Measurements from ENCODE around the gene RPA3. TPM values are rescaled to one million over a fixed set of nuclear protein-coding genes. Genes with fewer than 3 reads are reported as not detected.

RPA3 gene
- total RNA-seq, 1 experiment from 2014 or later = 108 TPM

DNA sequence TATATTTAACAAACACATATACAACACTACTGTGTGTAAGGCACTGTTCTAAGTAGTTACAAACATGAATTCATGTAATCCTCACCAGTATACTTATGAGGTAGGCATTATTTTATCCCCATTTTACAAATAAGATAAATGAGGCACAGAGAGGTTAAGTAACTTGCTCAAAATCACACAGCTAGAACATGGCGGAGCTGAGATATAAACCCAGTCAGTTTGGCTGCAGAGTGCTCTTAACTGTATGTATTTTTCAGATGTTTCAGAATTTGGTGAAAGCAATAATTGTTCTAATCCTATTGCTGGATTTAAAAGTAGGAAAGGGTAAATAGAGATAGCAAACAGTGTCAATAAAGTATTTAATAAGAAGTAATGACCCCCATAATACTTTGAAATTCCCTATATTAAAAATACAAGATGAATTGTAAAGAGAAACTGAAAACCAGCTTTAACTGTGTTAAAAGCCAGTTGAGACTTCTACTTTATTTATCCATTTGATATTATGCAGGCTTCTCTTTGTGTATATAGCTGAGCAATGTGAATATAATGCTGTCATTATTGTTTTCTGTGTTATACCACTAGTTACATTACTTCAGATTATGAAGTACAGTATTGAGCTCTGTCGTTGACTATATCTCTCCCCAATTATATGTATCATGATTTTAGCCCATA lies 32.3 kb upstream of the RPA3 start:
- Histone ChIP-seq H3K27ac (ENCODE audit: insufficient read length, low read depth, low read length) (no peak overlapping the region), H3K56ac (ENCODE audit: insufficient read length, low read depth, low read length) (no peak overlapping the region), H4K91ac (ENCODE audit: insufficient read length, low read depth, low read length) (no peak overlapping the region), H4K20me1 (ENCODE audit: control insufficient read depth, insufficient read depth, insufficient read length) (no peaks in the 10 kb centered on the region), H3K14ac (ENCODE audit: insufficient read depth, low read length) (no peak overlapping the region), H2BK20ac (ENCODE audit: low read depth, low read length, poor library complexity, severe bottlenecking) (no peak overlapping the region), H3K27me3 (ENCODE audit: insufficient read depth, low read length) (no peaks in the 10 kb centered on the region), H3K4ac (ENCODE audit: low read depth, low read length) (no peak overlapping the region), H2BK15ac (ENCODE audit: low read depth, low read length) (no peak overlapping the region), H3K79me2 (ENCODE audit: insufficient read depth, low read length) (no peaks in the 10 kb centered on the region), H2BK12ac (ENCODE audit: insufficient read length, low read depth, low read length) (no peak overlapping the region), H3K9me3 (ENCODE audit: control insufficient read depth, low read depth, low read length) (no peaks in the 10 kb centered on the region), H3K79me1 (ENCODE audit: insufficient read depth, low read depth, low read length, poor library complexity, severe bottlenecking) (no peaks in the 10 kb centered on the region), H2AFZ (ENCODE audit: low read length) (no peak overlapping the region), H2BK120ac (ENCODE audit: low read depth, low read length, poor library complexity, severe bottlenecking) (no peak overlapping the region), H2BK5ac (ENCODE audit: insufficient read length, low read length) (no peak overlapping the region), H3K4me2 (ENCODE audit: insufficient read depth, insufficient read length, low read length) (no peak overlapping the region), H4K5ac (ENCODE audit: insufficient read length, low read depth, low read length) (no peak overlapping the region), H3T11ph (ENCODE audit: low read length) (no peak overlapping the region), H3K9ac (ENCODE audit: extremely low read depth, insufficient read length, low read length) (no peak overlapping the region), H3K18ac (ENCODE audit: insufficient read length, low read depth, low read length) (no peak overlapping the region), H2AK5ac (ENCODE audit: insufficient read length, low read length) (no peak overlapping the region), H4K8ac (replicated peaks; ENCODE audit: insufficient read length, low read depth, low read length) (no peak overlapping the region), H3K23ac (ENCODE audit: insufficient read length, low read depth, low read length) (no peak overlapping the region), H3K23me2 (ENCODE audit: insufficient read length, low read depth, low read length, poor library complexity, severe bottlenecking) (no peaks in the 10 kb centered on the region), H3K4me1 (ENCODE audit: insufficient read depth, low read length) (no peaks in the 10 kb centered on the region)
- Mint-ChIP-seq H3K4me3 (no peak overlapping the region), H3K9me3 (no peaks in the 10 kb centered on the region), H3K27ac (no peak overlapping the region), H3K36me3 (ENCODE audit: insufficient read depth in 1 of 3, low read depth in 3 of 3) (no peaks in the 10 kb centered on the region), H3K4me1 (peaks cover 0 to 3% of the 10 kb centered on the region in 2 experiments; a peak in 1 of 4 replicates), H3K27me3 (ENCODE audit: low read depth) (no peaks in the 10 kb centered on the region)
- WGBS (ENCODE audit: extremely low coverage, insufficient read length, low lambda C conversion rate) = no CpG with 5 or more reads among the region's 2 CpGs
- no peak for DNase-seq
- no peak for TF ChIP-seq CTCF (conservative IDR thresholded peaks at IDR 0.05)
